H1 (cell line): ENCODE data around the gene IDUA. TPM values are rescaled to one million over a fixed set of nuclear protein-coding genes. Genes with fewer than 3 reads are reported as not detected.

Experiments used
- CTCF ChIA-PET: fragments of 300-600 bp; sonication (Branson Sonifier 250); formaldehyde crosslinking; loops from one replicate; lab custom pipeline; 2021; ENCODE audit not compliant: partially characterized antibody; lab: Charles Lee
- POLR2A ChIA-PET: fragments of 300-600 bp; sonication (Branson Sonifier 250); formaldehyde crosslinking; loops from one replicate; lab custom pipeline; 2021; ENCODE audit warnings: inconsistent platforms; ENCODE audit not compliant: partially characterized antibody; lab: Charles Lee
- DNase-seq, 2 experiments: peaks; one replicate each; pipeline versions ENCODE4 v3.0.0 to v3.0.0-alpha.2; 2010 to 2022; ENCODE audit warnings: low spot score in 2 of 2, low read depth in 1 of 2, mixed read lengths in 1 of 2
- FAIRE-seq: peaks from 2 replicates; lab custom pipeline; 2011; peaks lifted over from hg19 to GRCh38; lab: Jason Lieb, UNC
- H2AFZ ChIP-seq: 2 replicates; pipeline ENCODE4 v1.8.1; 2012; ENCODE audit warnings: low read length, inconsistent platforms
- H2AK5ac ChIP-seq: 2 replicates; pipeline ENCODE4 v1.6.1; 2013; ENCODE audit warnings: low read depth, low read length
- H2BK120ac ChIP-seq: replicated peaks from 2 replicates; pipeline ENCODE3; 2013; ENCODE audit warnings: low read depth, low read length, inconsistent platforms
- H2BK12ac ChIP-seq: 2 replicates; pipeline ENCODE4 v1.6.1; 2013; ENCODE audit warnings: low read depth, low read length
- H2BK15ac ChIP-seq: 2 replicates; pipeline ENCODE4 v1.6.1; 2013; ENCODE audit warnings: low read length
- H2BK20ac ChIP-seq: 2 replicates; pipeline ENCODE4 v1.6.1; 2013; ENCODE audit warnings: low read length
- H2BK5ac ChIP-seq: 2 replicates; pipeline ENCODE4 v1.6.1; 2013; ENCODE audit warnings: low read depth, low read length
- H3K14ac ChIP-seq: 2 replicates; pipeline ENCODE4 v1.6.1; 2013; ENCODE audit warnings: inconsistent platforms; ENCODE audit not compliant: insufficient read length
- H3K18ac ChIP-seq: 2 replicates; pipeline ENCODE4 v1.6.1; 2013; ENCODE audit warnings: low read length; ENCODE audit errors: extremely low read depth
- H3K23ac ChIP-seq: 2 replicates; pipeline ENCODE4 v1.6.1; 2013; ENCODE audit warnings: inconsistent platforms; ENCODE audit not compliant: insufficient read length
- H3K23me2 ChIP-seq: 2 replicates; pipeline ENCODE4 v1.6.1; 2013; ENCODE audit warnings: low read depth, low read length
- H3K27ac ChIP-seq: 2 replicates; pipeline ENCODE4 v1.6.1; 2011; ENCODE audit warnings: low read depth, low read length, inconsistent platforms
- H3K27me3 ChIP-seq, 4 experiments: replicated peaks in 1 of 4; 1 replicate in 1 of 4; 2 replicates in 3 of 4; pipeline versions ENCODE4 v1.6.1 to v1.8.1; 2011 to 2013; ENCODE audit warnings: low read length in 3 of 4, mild to moderate bottlenecking in 3 of 4, inconsistent platforms in 2 of 4, mixed read lengths in 2 of 4, moderate library complexity in 1 of 4; ENCODE audit not compliant: control insufficient read depth in 3 of 4, insufficient read depth in 3 of 4; ENCODE audit errors: extremely low read depth in 1 of 4
- H3K36me3 ChIP-seq, 4 experiments: 2 replicates each; pipeline versions ENCODE4 v1.6.1 to v1.8.1; 2011 to 2013; ENCODE audit warnings: mild to moderate bottlenecking in 4 of 4, low read length in 3 of 4, moderate library complexity in 2 of 4, control low read depth in 1 of 4, inconsistent platforms in 1 of 4; ENCODE audit not compliant: insufficient read depth in 4 of 4, control insufficient read depth in 2 of 4
- H3K4ac ChIP-seq: replicated peaks from 2 replicates; pipeline ENCODE3; 2013; ENCODE audit warnings: low read length, low read depth, mixed read lengths, inconsistent platforms; ENCODE audit not compliant: insufficient read length
- H3K4me1 ChIP-seq, 4 experiments: replicated peaks in 1 of 4; 1 replicate in 1 of 4; 2 replicates in 3 of 4; pipeline versions ENCODE4 v1.6.1 to v1.8.1; 2011 to 2013; ENCODE audit warnings: low read length in 3 of 4, inconsistent platforms in 2 of 4, mixed read lengths in 1 of 4; ENCODE audit not compliant: insufficient read depth in 4 of 4, control insufficient read depth in 3 of 4
- H3K4me2 ChIP-seq, 2 experiments: 2 replicates each; pipeline versions ENCODE4 v1.6.1 to v1.8.1; 2011 to 2013; ENCODE audit warnings: low read depth in 2 of 2, low read length in 2 of 2, control low read depth in 1 of 2, inconsistent platforms in 1 of 2, mild to moderate bottlenecking in 1 of 2; ENCODE audit not compliant: insufficient read depth in 1 of 2
- H3K4me3 ChIP-seq, 4 experiments: fragments of 200-600, 300-600 bp in 1 of 4; sonication (generic), shearing (Covaris generic), sonication (Bioruptor Twin) in 1 of 4; 2 replicates each; pipeline versions ENCODE4 v1.5.1 to v1.8.1; 2011 to 2016; ENCODE audit warnings: low read length in 4 of 4, low read depth in 3 of 4, control low read depth in 2 of 4, inconsistent platforms in 2 of 4, mild to moderate bottlenecking in 2 of 4, mixed read lengths in 1 of 4, moderate library complexity in 1 of 4; ENCODE audit not compliant: insufficient read depth in 2 of 4; ENCODE audit errors: extremely low read depth in 1 of 4
- H3K56ac ChIP-seq: replicated peaks from 2 replicates; pipeline ENCODE3; 2013; ENCODE audit warnings: low read depth, mild to moderate bottlenecking, mixed read lengths, low read length, inconsistent platforms; ENCODE audit not compliant: insufficient read length
- H3K79me1 ChIP-seq: 2 replicates; pipeline ENCODE4 v1.6.1; 2013; ENCODE audit warnings: low read depth, low read length, control low read depth
- H3K79me2 ChIP-seq, 2 experiments: 2 replicates each; pipeline versions ENCODE4 v1.6.1 to v1.8.1; 2012 to 2013; ENCODE audit warnings: low read length in 2 of 2, mild to moderate bottlenecking in 2 of 2, inconsistent platforms in 1 of 2; ENCODE audit not compliant: insufficient read depth in 2 of 2, control insufficient read depth in 1 of 2
- H3K9ac ChIP-seq, 4 experiments: replicated peaks in 1 of 4; 1 replicate in 1 of 4; 2 replicates in 3 of 4; pipeline versions ENCODE4 v1.6.1 to v1.8.1; 2011 to 2013; ENCODE audit warnings: low read depth in 3 of 4, low read length in 3 of 4, control low read depth in 2 of 4, mild to moderate bottlenecking in 2 of 4, moderate library complexity in 2 of 4, inconsistent platforms in 1 of 4; ENCODE audit errors: extremely low read depth in 1 of 4
- H3K9me3 ChIP-seq, 2 experiments: 2 replicates each; pipeline versions ENCODE4 v1.6.1 to v1.8.1; 2012 to 2013; ENCODE audit warnings: mild to moderate bottlenecking in 2 of 2, moderate library complexity in 2 of 2, control low read depth in 1 of 2, inconsistent platforms in 1 of 2, low read depth in 1 of 2, low read length in 1 of 2, mixed read lengths in 1 of 2; ENCODE audit not compliant: insufficient read depth in 2 of 2
- H4K20me1 ChIP-seq, 2 experiments: replicated peaks in 1 of 2; 2 replicates each; pipeline versions ENCODE3 to v1.8.1; 2011 to 2013; ENCODE audit warnings: inconsistent platforms in 2 of 2, low read length in 2 of 2, mild to moderate bottlenecking in 1 of 2; ENCODE audit not compliant: insufficient read depth in 2 of 2, control insufficient read depth in 1 of 2
- H4K5ac ChIP-seq: 2 replicates; pipeline ENCODE4 v1.6.1; 2013; ENCODE audit warnings: low read length, low read depth, mixed read lengths, inconsistent platforms; ENCODE audit not compliant: insufficient read length
- H4K8ac ChIP-seq: 2 replicates; pipeline ENCODE4 v1.8.0; 2013; ENCODE audit warnings: mild to moderate bottlenecking, moderate library complexity, low read length, inconsistent platforms; ENCODE audit not compliant: insufficient read depth; ENCODE audit errors: extremely low read depth
- H4K91ac ChIP-seq: replicated peaks from 2 replicates; pipeline ENCODE3; 2013; ENCODE audit warnings: low read length, mixed read lengths, inconsistent platforms; ENCODE audit not compliant: insufficient read length
- CREB1 ChIP-seq: IDR thresholded peaks from 2 replicates; pipeline ENCODE4 v1.6.1; 2012; ENCODE audit warnings: inconsistent platforms
- KDM4A ChIP-seq: IDR thresholded peaks from one replicate; pipeline ENCODE4 v1.7.1; 2012; ENCODE audit warnings: low read depth, mild to moderate bottlenecking, moderate library complexity, low read length, inconsistent platforms; ENCODE audit not compliant: severe bottlenecking
- RFX5 ChIP-seq: IDR thresholded peaks from 2 replicates; pipeline ENCODE4 v1.6.1; 2011; ENCODE audit warnings: low read depth, low read length, improper control_type of control experiment, borderline replicate concordance
- RNF2 ChIP-seq: fragments of 200-900, 300-1000 bp; sonication (generic); IDR thresholded peaks from 2 replicates; pipeline ENCODE4 v1.7.1; 2016; ENCODE audit warnings: borderline replicate concordance, low read depth, mild to moderate bottlenecking, antibody characterized with exemption, low read length; ENCODE audit not compliant: poor library complexity, severe bottlenecking; ENCODE audit errors: missing control alignments
- WGBS, 2 experiments: shearing (Covaris generic) in 1 of 2; methylation state at CpG; one replicate each; pipeline versions ENCODE4 v1.1.6 to v1.1.7; 2013 to 2015; ENCODE audit warnings: low lambda C conversion rate in 2 of 2, mixed read lengths in 2 of 2, inconsistent platforms in 1 of 2, low coverage in 1 of 2, missing lambda C conversion rate in 1 of 2; ENCODE audit not compliant: insufficient replicate concordance in 2 of 2, insufficient coverage in 1 of 2, insufficient read length in 1 of 2; ENCODE audit errors: extremely low coverage in 1 of 2, missing lambda C conversion rate in 1 of 2; 5-methylcytosine and 5-hydroxymethylcytosine counted together
- polyA plus RNA-seq, 7 experiments: library from polyadenylated mRNA; depleted of rRNA in 3 of 7; stranded (reverse) in 5 of 7; unstranded in 2 of 7; fragments of >200 nt in 5 of 7; fragments of 200-250 nt in 2 of 7; gene quantifications; 1 replicate in 5 of 7; 2 replicates in 1 of 7; 4 replicates in 1 of 7; pipeline versions ENCODE4 v1.2.1 to v1.2.3, GENCODE V29; 2011 to 2013; ENCODE audit warnings: missing spikeins in 2 of 7, mixed read lengths in 2 of 7
- total RNA-seq: library from RNA; stranded (reverse); fragmentation: NEBNext Ultra II Directional; extraction: Animal tissue kit (Norgen Biotek cat#: 25700); gene quantifications from 2 replicates; pipeline ENCODE4 v1.2.1, GENCODE V29; 2021
- TF ChIP-seq, protein P1 (sequence below): IDR thresholded peaks from 2 replicates; pipeline ENCODE4 v1.6.1; 2012; ENCODE audit warnings: inconsistent platforms
- TF ChIP-seq, protein P2 (sequence below): IDR thresholded peaks from 2 replicates; pipeline ENCODE4 v1.6.1; 2012; ENCODE audit warnings: inconsistent platforms

The IDUA gene
- total and polyA plus RNA-seq, 2 of the 8 experiments (the other 6 are each of a cell fraction or from before 2014, with no cell fraction given), result 2.8 to 4.8 TPM

DNA sequence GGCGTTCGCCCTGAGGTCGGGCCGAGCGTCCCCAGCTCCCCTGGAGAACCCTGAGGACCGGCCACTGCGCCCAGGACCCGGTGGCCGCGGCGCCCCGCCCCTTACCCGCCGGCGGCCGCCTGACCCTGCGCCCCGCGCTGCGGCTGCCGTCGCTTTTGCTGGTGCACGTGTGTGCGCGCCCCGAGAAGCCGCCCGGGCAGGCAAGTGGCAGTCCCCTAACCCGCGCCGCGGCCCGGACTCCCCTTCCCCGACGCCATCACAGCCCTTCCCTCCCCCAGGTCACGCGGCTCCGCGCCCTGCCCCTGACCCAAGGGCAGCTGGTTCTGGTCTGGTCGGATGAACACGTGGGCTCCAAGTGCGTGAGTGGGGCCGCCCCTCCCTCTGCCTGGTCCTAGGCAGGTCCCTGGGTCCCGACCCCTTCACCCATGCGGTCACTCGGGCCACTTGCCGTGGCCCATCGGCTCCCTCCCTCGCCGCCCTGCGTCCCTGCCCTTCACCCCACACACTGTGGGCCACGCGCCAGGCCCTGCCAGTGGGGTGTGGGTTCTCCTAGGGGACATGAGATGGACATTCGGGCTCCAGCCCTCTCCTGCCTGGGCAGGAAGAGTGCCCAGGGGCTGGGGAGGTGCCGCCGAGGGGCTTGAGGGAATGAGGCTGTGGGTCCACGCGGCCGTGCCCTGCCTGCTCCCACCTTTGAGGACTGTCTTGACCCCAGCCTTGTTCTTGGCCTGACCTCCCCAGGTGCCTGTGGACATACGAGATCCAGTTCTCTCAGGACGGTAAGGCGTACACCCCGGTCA is 16.6 kb downstream of the IDUA start:
- Histone ChIP-seq H3K14ac (no peak overlapping the region), H3K9me3 (no peaks in the 10 kb centered on the region), H3K56ac (no peak overlapping the region), H3K27ac (no peak overlapping the region), H2BK12ac (peak overlapping the region; percentile 75; the same call in 1 of the 2 replicates), H4K8ac (no peak overlapping the region), H2BK5ac (no peak overlapping the region), H3K18ac (no peak overlapping the region), H3K79me2 (no peaks in the 10 kb centered on the region), H3K79me1 (no peaks in the 10 kb centered on the region), H2BK120ac (no peak overlapping the region), H2BK15ac (no peak overlapping the region), H4K5ac (no peak overlapping the region), H3K27me3 (peaks cover 45 to 89% (median 84%) of the 10 kb centered on the region in 4 experiments), H3K36me3 (no peaks in the 10 kb centered on the region), H3K4ac (peak overlapping the region; percentile 78), H2AFZ (no peak overlapping the region), H4K20me1 (peaks cover 2 to 15% of the 10 kb centered on the region in 2 experiments), H3K9ac (no peak overlapping the region), H2BK20ac (no peak overlapping the region), H3K4me2 (peak overlapping the region; percentile 61 to 69), H3K4me1 (peaks cover 0 to 4% (median 3%) of the 10 kb centered on the region in 4 experiments; a peak in 5 of 7 replicates), H4K91ac (peak overlapping the region; percentile 54), H3K23ac (no peak overlapping the region), H3K4me3 (peak overlapping the region in 3 of 4 experiments; percentile 9 to 60 (median 19); a peak in 5 of 8 replicates), H2AK5ac (0 out of 2 replicates have a peak overlapping the region, but pooled peaks have one; percentile 24), H3K23me2 (peaks cover 12% of the 10 kb centered on the region; the same call in 1 of the 2 replicates)
- DNase-seq, result no peak
- WGBS, 2 experiments, result 77% methylated on average over 15 of the region's 63 CpGs; no CpG with 5 or more reads in 1 of the 2 experiments
- TF ChIP-seq, protein P1, sequence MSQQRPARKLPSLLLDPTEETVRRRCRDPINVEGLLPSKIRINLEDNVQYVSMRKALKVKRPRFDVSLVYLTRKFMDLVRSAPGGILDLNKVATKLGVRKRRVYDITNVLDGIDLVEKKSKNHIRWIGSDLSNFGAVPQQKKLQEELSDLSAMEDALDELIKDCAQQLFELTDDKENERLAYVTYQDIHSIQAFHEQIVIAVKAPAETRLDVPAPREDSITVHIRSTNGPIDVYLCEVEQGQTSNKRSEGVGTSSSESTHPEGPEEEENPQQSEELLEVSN, result peak; percentile 88
- TF ChIP-seq KDM4A, result peak; percentile 20
- peak; percentile 30; the same call in 1 of the 2 replicates for TF ChIP-seq CREB1
- TF ChIP-seq, protein P2, sequence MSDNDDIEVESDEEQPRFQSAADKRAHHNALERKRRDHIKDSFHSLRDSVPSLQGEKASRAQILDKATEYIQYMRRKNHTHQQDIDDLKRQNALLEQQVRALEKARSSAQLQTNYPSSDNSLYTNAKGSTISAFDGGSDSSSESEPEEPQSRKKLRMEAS, result peak; percentile 92
- TF ChIP-seq RFX5, result no peak
- TF ChIP-seq RNF2, result peak; percentile 54
- POLR2A ChIA-PET, result no interaction called here
- CTCF ChIA-PET, result interaction anchor here (1.9 kb wide), 1 partner anchor 16 kb away, joined by 5 read pairs; the partner anchor contains the start of gene IDUA
- no peak for FAIRE-seq
